ENCODE results near the gene KIRREL2. TPM values are rescaled to one million over a fixed set of nuclear protein-coding genes. Genes with fewer than 3 reads are reported as not detected.

Gene KIRREL2
- total and polyA plus RNA-seq, 2 of the 8 experiments (the other 6 are each of a cell fraction or from before 2014, with no cell fraction given) = 2.4 to 4.6 TPM

- TF ChIP-seq SUZ12 (IDR thresholded peaks at IDR 0.05; ENCODE audit: low read length) = no peak
- no peak for TF ChIP-seq KDM5A (IDR thresholded peaks at IDR 0.05; ENCODE audit: low read length)
- TF ChIP-seq EZH2 (IDR thresholded peaks at IDR 0.05; ENCODE audit: low read depth, low read length, severe bottlenecking) = no peak
- CTCF ChIA-PET (ENCODE audit: partially characterized antibody) = interaction anchor here (1.1 to 2.9 kb wide), 3 partner anchors 9 to 75 kb away, joined by 3 to 18 read pairs (median 4); no protein-coding TSS in a partner anchor
- Histone ChIP-seq H3K23me2 (ENCODE audit: low read depth, low read length) (peaks cover 22% of the 10 kb centered on the region), H2BK15ac (ENCODE audit: low read length) (no peak overlapping the region), H3K14ac (ENCODE audit: insufficient read length) (no peak overlapping the region), H4K20me1 (replicated peaks in 1 of 2; ENCODE audit: control insufficient read depth in 1 of 2, insufficient read depth in 2 of 2, low read length in 2 of 2) (peaks cover 0 to 3% of the 10 kb centered on the region in 2 experiments), H2BK120ac (replicated peaks; ENCODE audit: low read depth, low read length) (no peak overlapping the region), H3K4me3 (ENCODE audit: extremely low read depth in 1 of 4, insufficient read depth in 2 of 4, low read depth in 3 of 4, low read length in 4 of 4) (no peak overlapping the region), H2AFZ (ENCODE audit: low read length) (no peak overlapping the region), H3K9ac (replicated peaks in 1 of 4; ENCODE audit: extremely low read depth in 1 of 4, low read depth in 3 of 4, low read length in 3 of 4) (no peak overlapping the region), H3K9me3 (ENCODE audit: insufficient read depth in 2 of 2, low read depth in 1 of 2, low read length in 1 of 2) (no peaks in the 10 kb centered on the region), H3K4me1 (replicated peaks in 1 of 4; ENCODE audit: control insufficient read depth in 3 of 4, insufficient read depth in 4 of 4, low read length in 3 of 4) (peaks cover 0 to 23% (median 13%) of the 10 kb centered on the region in 4 experiments; a peak in 6 of 7 replicates), H3K79me1 (ENCODE audit: low read depth, low read length) (no peaks in the 10 kb centered on the region), H4K91ac (replicated peaks; ENCODE audit: insufficient read length, low read length) (no peak overlapping the region), H2BK20ac (ENCODE audit: low read length) (no peak overlapping the region), H3K27me3 (replicated peaks in 1 of 4; ENCODE audit: control insufficient read depth in 3 of 4, extremely low read depth in 1 of 4, insufficient read depth in 3 of 4, low read length in 3 of 4) (peaks cover 7 to 72% (median 65%) of the 10 kb centered on the region in 4 experiments), H3K36me3 (ENCODE audit: control insufficient read depth in 2 of 4, insufficient read depth in 4 of 4, low read length in 3 of 4) (no peaks in the 10 kb centered on the region), H2BK12ac (ENCODE audit: low read depth, low read length) (no peak overlapping the region), H2BK5ac (ENCODE audit: low read depth, low read length) (no peak overlapping the region), H2AK5ac (ENCODE audit: low read depth, low read length) (no peak overlapping the region), H3K56ac (replicated peaks; ENCODE audit: insufficient read length, low read depth, low read length) (no peak overlapping the region), H4K8ac (ENCODE audit: extremely low read depth, insufficient read depth, low read length) (no peak overlapping the region), H3K4ac (replicated peaks; ENCODE audit: insufficient read length, low read depth, low read length) (no peak overlapping the region), H3K27ac (ENCODE audit: low read depth, low read length) (no peak overlapping the region), H3K4me2 (ENCODE audit: insufficient read depth in 1 of 2, low read depth in 2 of 2, low read length in 2 of 2) (no peak overlapping the region), H3K18ac (ENCODE audit: extremely low read depth, low read length) (no peak overlapping the region), H3K79me2 (ENCODE audit: control insufficient read depth in 1 of 2, insufficient read depth in 2 of 2, low read length in 2 of 2) (no peaks in the 10 kb centered on the region), H3K23ac (ENCODE audit: insufficient read length) (no peak overlapping the region), H4K5ac (ENCODE audit: insufficient read length, low read depth, low read length) (no peak overlapping the region)
- POLR2A ChIA-PET (ENCODE audit: partially characterized antibody) = interaction anchor here (0.8 kb wide), 1 partner anchor 10 kb away, joined by 3 read pairs; no protein-coding TSS in a partner anchor
- no peak for FAIRE-seq
- DNase-seq (ENCODE audit: low read depth in 1 of 2, low spot score in 2 of 2) = no peak
- WGBS, 2 experiments (ENCODE audit: extremely low coverage in 1 of 2, insufficient coverage in 1 of 2, insufficient read length in 1 of 2, insufficient replicate concordance in 2 of 2, low coverage in 1 of 2, low lambda C conversion rate in 2 of 2, missing lambda C conversion rate in 1 of 2) = 92% methylated on average over 3 of the region's 4 CpGs; no CpG with 5 or more reads in 1 of the 2 experiments
Observed at GRCh38 chr19:35859414-35859813, 2.7 kb downstream of the KIRREL2 start.

All from H1 (cell line).